Suprapubic skin (tissue), 4 donors: ENCODE data around the gene ITGB3BP.

Source experiments
- EP300 ChIP-seq: sonication (generic); formaldehyde crosslinking; IDR thresholded peaks from one replicate; pipeline ENCODE4 v1.6.1; 2017; ENCODE audit warnings: antibody characterized with exemption
- POLR2A ChIP-seq, 2 donors: fragments of 450-650 bp; IDR thresholded peaks; one replicate each; pipeline ENCODE4 v1.6.1; 2017; ENCODE audit warnings: antibody characterized with exemption in 2 of 2, mild to moderate bottlenecking in 2 of 2, moderate library complexity in 2 of 2
- POLR2AphosphoS5 ChIP-seq, 3 donors: sonication (generic); formaldehyde crosslinking; IDR thresholded peaks; one replicate each; pipeline ENCODE4 v1.6.1; 2017; ENCODE audit warnings: antibody characterized with exemption in 3 of 3
- TF ChIP-seq, protein P1 (sequence below), 2 donors: fragments of 200-600 bp in 1 of 2; fragments of 450-650 bp in 1 of 2; sonication (generic) in 1 of 2; IDR thresholded peaks; one replicate each; pipeline ENCODE4 v1.5.1; 2016 to 2019; ENCODE audit warnings: antibody characterized with exemption in 2 of 2, mild to moderate bottlenecking in 1 of 2, moderate library complexity in 1 of 2

DNA sequence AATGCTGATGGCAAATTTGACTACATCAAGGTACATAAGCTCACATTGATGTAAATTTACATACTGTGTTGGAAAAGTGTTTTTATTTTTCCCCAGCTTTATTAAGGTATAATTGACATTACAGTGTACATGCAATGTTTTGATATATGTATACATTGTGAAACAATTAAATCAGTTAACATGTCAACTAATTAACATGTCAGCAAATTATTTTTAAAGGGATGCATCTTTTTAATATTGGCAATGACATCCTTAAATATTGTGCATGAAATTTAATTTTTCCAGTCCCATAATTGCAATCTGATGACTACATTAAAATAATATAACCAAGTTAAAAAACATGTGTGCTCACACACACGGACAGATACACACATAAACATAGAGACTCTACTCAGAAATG, 9.7 kb upstream of the ITGB3BP start:
- TF ChIP-seq, protein P1, sequence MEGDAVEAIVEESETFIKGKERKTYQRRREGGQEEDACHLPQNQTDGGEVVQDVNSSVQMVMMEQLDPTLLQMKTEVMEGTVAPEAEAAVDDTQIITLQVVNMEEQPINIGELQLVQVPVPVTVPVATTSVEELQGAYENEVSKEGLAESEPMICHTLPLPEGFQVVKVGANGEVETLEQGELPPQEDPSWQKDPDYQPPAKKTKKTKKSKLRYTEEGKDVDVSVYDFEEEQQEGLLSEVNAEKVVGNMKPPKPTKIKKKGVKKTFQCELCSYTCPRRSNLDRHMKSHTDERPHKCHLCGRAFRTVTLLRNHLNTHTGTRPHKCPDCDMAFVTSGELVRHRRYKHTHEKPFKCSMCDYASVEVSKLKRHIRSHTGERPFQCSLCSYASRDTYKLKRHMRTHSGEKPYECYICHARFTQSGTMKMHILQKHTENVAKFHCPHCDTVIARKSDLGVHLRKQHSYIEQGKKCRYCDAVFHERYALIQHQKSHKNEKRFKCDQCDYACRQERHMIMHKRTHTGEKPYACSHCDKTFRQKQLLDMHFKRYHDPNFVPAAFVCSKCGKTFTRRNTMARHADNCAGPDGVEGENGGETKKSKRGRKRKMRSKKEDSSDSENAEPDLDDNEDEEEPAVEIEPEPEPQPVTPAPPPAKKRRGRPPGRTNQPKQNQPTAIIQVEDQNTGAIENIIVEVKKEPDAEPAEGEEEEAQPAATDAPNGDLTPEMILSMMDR (IDR thresholded peaks at IDR 0.05): no peak
- no peak for TF ChIP-seq POLR2A (IDR thresholded peaks at IDR 0.05)
- TF ChIP-seq POLR2AphosphoS5 (IDR thresholded peaks at IDR 0.05): no peak
- no peak for TF ChIP-seq EP300
